HPDE6-E6E7 (cell line): ENCODE data around the gene SFSWAP.
"Not testable (repeated sequence)": the region's sequence is repeated elsewhere in the genome, so short reads cannot be mapped to it uniquely, and the experiment has no call there.

ENCODE experiments used
- DNase-seq: peaks from one replicate; pipeline ENCODE4 v3.0.0; 2011; ENCODE audit warnings: missing footprints; ENCODE audit errors: extremely low spot score

The SFSWAP gene

DNA sequence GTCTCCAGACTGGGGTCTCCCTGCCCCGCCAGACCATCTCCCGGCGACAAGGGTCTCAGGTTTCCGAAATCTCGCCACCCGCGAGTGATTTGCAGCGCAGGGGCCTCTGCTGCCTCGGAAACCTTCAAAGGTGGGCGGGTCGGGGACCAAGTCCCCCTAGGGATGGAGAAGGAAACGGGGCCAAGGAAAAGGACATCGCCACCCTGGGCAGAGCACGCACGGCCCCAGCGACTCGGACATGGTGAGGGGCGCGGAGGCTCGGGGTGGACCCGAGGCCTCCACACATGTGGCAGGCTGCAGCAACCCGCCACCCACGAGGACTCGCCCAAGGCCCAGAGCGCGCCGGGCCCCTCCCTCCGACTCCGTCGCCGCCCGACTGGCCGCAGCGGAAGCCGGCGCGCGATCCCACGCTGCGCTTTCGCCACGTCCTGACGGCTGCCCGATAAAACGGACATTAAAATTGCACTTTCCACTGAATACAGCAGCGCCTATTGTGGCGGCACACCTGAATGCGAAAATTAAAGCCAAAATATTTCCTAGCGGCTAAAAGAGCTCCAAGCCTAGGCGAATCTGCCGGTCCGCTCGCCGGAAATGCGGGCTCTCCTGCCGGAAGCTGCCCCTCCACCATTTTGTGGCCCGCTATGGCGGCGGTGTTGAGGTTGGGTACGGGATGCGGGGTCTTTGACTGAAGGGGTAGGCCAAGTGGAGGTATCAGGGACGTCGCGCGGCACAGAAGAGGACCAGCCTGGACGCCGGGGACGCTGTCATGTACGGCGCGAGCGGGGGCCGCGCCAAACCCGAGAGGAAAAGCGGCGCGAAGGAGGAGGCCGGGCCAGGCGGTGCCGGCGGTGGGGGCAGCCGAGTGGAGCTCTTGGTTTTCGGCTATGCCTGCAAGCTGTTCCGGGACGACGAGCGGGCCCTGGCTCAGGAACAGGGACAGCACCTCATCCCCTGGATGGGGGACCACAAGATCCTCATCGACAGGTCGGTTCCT is at the start of gene SFSWAP:
Gene SFSWAP, plus strand, starts transcription at position 627 of the 994 bp plus-strand sequence. Its CDS starts 140 bp downstream, at position 767.
- DNase-seq = peak; percentile 65

DNA sequence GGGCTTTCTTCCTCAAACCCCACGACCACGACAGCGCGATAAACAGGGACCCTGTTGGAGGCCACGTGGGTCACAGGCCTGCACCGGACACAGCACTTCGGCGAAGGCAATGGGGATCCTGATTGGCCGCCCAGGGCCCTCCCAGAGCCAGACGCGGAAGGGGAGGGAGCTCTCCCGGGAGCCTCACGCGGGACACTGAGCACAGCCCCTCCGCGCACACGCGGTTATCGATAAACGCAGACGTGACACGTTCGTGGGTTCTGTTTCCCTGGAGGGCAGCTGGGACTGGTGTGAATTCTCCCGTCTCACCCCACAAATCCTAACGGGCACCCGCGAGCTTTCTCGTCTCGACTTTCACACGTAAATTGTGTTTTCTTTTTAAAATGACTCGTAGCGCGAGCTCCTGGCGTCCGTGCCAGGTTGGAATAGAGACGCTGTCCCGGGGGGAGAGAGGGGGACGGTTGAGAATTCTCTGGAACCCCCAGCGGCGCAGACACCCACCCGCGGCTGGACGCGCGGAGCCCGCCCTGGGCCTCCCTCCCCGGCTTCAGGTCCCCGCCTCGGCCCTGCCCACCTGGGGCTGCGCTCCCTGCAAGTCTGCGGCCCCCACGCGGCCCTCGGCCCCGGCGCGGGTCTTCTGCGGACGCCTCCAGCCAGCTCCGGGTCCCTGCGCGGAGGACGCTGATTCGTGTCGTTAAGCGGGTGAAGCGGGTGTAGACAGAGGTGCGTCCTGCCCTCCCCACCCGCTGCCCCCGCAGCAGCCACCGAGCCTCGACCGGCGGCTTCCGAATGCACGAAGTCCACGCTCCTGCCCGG is 49.5 kb upstream of the SFSWAP start:
- not testable (repeated sequence) for DNase-seq

DNA sequence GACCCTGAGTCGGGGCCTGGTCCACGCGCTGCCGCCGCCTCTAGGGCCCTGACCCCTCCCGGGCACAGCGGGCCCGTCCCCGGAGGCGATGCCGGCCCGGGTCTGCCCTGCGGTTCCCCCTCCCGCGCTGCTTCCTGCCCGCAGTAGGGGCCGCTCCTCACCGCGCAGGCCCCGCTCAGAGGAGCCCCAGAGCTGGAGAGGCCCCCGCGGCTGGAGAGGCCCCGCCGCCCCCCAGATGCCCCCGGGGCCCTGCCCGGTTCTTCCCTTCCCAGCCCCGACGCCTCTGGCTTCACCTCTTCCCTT is 49.0 kb upstream of the SFSWAP start:
- not testable (repeated sequence) for DNase-seq

DNA sequence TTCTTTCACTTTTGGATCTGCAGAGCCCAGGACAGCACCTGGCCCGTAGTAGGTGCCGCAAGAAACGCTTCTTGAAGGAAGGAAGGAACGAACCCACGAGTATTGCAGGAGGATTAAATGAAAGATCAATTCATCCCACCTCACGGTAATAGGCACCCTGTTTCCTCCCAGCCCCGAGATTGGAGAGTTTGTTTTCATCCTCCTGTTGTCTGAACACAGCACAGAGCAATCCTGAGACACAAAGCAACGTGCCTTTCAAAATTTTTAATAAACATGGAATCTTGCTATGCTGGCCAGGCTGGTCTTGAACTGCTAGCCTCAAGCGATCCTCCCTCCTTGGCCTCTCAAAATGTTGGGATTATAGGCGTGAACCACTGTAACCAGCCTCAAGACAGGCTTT is 48.5 kb upstream of the SFSWAP start:
- not testable (repeated sequence) for DNase-seq

DNA sequence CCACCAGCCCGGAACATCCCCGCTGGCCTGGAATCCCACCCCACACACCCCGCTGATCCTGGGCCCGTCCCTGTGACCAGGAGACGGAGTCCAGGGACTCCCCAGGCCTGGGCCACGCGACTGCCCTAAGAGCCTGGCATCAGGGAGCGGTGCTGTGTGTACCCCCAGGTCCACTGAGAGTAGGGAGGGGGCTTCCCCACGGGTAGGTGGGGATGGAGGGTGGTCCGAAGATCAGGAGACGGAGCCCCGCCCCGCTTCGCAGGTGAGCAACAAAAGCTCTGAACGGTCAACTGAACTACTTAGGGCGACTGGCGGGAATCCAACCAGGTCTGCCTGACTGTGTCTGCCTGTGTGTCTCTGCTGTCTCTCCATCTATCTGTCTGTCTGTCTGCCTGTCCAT is 45.2 kb upstream of the SFSWAP start:
- not testable (repeated sequence) for DNase-seq

DNA sequence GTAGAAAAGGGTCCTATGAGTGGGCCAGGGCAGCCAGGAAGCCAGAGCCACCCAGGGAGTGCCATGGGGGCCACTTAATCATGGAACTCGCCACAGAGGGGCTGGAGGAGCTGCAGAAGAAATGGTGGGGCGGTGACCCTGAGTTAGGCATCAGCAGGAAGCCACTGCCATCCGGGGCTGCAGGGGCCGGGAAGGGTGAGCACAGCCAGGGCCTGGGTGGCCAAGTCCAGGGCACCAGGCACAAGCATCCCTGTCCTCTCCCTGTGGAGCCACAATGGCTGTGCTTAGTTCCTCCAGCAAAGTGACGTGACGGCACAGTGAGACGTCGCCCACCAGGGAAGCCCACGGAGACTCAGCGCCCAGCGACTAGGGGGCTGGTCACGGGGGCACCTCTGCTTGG is 44.4 kb upstream of the SFSWAP start:
- DNase-seq = not testable (repeated sequence)

DNA sequence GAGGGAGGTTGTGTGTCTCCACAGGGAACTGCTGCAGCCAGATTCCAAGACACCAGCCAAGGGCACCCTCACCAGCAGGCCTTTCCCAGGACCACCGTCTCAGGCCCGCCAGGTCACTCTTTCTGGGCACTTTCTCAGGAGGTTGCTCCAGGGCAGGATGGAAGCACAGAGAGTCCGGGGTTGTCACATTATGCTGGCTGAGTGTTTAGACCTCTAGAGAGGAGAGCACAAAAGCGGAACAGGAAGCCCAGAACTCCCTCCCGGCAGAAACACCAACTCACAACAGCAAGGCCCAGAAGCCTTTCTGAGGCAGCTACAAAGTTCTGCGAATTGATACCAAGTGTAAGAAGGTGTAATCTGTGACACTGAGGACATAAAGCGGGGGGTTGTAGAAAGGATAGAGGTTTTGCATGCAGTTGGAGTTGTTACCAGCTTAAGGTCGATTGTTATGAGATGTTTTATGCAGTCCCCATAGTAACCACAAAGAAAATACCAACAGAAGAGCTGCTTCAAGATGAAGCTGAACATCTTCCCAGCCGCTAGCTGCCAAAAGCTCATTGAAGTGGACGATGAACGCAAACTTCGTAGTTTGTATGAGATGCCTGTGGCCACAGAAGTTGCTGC is 43.8 kb upstream of the SFSWAP start:
- not testable (repeated sequence) for DNase-seq

DNA sequence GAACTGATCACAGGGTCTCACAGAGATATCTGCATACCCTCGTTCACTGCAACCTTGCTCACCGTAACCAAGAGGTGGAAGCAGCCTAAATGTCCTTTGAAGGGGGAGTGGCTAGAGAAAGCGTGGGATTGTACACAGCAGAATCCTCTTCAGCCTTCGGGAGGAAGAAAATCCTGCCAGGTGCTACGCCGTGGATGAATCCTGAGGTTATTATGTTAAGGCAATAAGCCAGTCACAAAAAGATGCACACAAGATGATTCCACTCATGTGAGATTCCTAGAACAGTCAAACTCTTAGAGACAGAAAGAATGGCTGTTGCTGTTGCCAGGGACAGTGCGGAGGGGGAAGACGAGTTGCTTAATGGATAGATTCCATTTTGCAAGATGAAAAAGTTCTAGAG is 39.6 kb upstream of the SFSWAP start:
- DNase-seq = no peak

DNA sequence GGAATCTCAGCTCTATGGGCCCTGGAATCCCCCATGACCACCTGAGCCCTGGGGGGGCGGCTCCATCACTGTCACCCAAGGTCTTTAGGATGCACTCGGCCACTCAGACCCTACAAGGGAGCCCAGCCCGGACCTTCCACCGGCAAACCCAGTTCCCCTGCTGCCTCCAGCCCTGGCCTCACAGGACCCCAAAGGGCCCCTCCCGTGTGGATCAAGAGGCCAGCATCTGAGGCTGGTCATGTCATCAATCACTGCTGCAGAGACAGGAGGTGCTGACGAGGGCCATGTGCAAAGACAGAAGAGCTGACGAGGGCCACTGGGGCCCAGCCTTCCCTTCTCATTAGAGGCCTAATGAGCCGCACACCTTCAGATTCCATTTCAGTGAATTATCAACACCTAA is 39.0 kb upstream of the SFSWAP start:
- no peak for DNase-seq

DNA sequence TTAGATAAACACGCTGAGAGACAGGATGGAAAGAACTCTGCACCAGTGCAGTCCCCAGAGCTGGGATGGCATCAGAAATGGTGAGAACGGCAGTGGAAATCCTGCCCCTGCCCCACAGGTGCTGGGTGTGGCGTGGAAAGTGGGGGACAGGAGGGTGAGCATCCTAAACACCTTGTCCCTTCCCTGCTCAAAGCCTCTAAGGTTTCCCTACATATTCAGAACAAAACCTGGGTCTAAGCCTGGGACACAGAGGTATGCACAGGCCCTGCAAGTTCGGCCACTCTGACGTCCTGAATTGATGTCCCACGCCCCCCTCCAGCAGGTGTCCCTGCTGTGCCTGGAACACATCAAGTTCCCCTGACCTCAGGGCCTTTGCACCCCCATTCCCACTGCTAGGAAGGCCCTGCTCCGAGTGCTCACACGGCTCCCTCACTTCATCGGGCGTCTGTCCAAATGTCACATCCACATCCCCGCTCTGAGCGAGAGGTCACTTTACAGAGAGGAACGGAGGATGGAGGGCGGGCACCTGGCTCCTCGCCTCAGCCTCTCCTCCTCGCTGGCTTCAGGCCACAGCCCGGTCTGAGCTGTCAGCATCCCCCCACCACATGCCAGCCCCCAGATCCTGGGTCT is 38.5 kb upstream of the SFSWAP start:
- no peak for DNase-seq

DNA sequence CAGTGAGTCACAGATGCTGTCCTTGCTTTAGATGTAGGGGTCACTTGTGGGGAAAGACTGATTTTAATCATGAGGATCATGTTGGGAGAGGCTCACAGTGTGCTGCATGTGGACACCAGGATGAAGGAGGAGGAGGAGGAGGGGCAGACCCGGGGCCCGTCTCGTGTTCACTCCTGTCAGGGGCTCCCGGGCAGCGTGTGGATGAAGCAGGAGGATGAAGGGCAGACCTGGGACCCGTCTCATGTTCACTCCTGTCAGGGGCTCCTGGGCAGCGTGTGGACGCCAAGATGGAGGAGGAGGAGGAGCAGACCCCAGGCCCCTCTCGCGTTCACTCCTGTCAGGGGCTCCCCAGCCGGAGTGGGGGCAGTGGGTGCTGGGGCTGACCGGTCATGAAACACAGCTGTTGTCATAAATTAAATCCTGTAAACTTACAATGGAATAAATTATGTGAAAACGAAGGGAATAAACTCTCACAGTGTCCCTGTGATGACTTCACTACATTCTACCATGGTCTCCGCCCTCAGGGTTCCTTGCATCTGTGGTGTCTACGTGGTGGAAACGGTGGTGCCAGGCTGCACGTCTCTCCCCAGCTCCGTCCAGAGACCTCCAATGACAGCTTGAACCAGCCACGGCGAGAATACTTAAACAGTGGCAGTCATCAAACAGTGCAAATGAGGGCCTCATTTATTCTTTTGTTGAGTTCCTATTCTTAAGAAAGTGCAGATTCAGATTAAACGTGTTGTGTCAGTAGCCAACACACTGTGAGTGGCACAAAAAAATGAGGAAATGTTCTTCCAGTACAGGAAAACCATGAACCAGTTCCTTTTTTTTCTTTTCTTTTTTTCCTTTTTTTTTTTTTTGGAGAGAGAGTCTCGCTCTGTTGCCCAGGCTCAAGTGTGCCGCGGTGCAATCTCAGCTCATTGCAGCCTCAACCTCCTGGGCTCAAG is 37.7 kb upstream of the SFSWAP start:
- DNase-seq = no peak

DNA sequence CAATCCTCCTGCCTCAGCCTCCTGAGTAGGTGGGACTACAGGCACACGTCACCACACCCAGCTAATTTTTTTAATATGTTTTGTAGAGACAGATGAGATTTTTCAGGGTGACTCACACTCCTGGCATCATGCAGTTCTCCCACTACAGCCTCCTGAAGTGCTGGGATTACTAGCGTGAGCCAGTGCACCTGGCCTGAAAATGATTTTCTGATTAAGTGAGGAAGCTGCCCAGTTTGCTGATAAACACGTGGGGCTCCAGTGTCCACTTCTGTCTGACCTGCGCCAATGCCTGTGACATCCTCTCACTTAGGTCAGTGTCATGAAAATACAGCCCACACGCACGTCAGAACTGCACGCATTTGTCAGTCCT is 37.0 kb upstream of the SFSWAP start:
- DNase-seq = no peak

DNA sequence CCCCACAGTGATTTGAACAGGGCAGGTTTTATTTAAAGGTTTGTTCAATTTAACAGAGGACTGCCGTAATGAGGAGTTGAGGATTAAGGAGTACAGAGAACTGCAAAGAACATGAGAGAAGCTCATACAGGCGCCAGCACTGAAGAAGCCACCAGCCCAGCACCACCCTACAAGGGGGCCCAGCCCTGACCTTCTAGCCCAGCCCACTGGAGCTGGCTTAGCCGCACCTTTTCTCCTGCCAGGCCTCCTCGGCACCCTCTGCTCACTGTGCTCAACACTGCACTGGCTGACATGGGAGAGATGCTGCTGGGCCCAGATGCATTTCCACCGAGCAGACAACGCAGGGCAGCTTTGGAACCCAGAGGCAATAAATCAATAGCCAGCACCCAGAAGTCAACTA is 36.5 kb upstream of the SFSWAP start:
- DNase-seq = no peak

DNA sequence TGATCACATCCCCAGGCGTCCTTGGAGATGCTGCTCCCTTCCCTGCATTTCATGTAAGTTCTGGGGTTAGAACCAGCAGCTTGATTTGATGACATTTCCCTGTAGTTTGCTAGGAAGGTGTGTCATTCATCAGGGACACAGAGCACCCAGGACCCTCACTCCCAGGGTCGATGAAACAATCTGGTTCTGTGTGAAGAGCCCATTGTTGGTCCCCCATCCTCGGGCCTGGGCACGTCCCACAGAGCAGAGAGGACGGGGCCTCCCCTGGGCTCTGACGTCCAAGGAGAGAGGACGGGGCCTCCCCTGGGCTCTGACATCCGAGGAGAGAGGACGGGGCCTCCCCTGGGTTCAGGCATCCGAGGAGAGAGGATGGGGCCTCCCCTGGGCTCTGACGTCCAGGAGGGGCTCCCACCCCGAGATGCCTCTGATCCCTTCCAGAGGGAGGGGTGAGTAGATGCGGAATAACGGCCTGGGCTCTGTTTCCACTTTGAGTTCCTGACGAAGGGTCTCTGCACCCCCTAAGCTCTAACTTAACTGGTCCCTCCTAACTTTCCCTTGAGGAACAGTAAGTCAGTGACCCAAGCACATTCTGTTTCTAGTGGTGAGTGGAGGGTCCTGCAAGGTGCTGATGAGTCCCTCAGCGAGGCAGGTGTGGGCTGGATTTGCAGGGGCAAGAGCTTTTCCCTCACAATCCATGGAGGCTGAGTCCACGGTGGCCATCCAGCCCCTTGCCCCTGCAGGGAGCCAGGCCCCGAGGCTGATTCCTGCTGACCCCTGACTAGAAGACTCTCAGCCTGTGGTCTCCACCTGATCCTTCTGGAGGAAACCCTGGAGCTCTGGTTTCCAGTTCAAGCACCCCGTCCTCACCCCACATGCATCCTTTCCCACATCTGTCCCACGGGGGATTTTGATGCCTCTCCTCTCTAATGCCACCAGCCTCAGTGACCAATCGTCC is 35.5 kb upstream of the SFSWAP start:
- no peak for DNase-seq

DNA sequence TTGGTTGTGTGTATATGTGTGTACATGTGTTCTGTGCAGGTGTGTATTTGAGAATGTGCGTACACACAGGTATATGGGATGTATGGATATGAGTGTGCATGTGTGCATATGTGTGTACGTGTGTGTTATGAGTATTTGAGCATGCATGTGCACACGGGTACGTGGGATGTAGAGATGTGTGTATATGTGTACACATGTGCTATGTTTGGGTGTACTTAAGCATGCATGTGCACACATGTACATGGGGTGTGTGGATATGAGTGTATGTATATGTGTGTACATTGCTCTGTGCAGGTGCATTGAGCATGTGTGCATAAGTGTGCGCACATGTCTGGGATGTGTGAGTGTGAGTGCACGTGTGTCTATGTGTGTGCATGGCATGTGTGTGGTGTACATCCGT is 34.3 kb upstream of the SFSWAP start:
- DNase-seq = no peak

DNA sequence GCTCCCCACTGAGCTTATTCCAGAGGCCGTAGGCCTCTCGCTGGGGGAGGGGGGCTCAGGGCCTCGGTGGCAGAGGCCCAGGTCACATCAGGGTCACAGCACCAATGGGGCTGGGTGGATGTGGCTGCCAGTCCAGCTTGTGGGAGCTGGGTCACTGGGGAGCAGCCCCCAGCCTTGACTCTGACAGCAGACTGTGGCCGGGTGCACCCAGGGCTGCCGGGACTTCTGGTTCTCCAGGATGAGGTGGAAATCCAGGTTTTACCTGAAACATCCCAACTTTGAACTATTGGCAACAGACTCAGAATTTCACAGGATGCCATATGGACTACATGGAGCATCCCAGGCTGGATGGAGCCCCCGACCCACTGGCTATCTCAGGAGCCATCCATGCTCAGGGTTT is 33.8 kb upstream of the SFSWAP start:
- not testable (repeated sequence) for DNase-seq

DNA sequence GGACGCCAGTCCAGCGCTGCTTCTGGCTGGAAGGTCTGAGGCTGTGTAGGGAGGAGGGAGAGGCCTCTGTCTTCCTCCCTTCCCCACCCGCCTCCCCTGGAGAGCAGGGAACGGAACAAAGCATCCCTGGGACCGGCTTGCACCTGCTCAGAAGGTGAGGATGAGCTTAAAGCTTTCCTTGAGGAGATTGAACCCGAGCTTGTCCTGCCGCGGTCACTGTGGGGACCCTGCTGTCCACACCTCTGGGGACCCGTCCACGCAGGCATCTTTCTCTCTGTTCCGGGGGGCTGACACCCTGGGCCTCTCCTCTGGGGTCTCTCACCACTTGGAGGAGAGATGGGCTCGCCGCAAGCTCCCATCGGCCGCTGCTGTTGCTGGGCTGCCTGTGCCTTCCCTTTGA is 33.2 kb upstream of the SFSWAP start:
- DNase-seq = no peak

DNA sequence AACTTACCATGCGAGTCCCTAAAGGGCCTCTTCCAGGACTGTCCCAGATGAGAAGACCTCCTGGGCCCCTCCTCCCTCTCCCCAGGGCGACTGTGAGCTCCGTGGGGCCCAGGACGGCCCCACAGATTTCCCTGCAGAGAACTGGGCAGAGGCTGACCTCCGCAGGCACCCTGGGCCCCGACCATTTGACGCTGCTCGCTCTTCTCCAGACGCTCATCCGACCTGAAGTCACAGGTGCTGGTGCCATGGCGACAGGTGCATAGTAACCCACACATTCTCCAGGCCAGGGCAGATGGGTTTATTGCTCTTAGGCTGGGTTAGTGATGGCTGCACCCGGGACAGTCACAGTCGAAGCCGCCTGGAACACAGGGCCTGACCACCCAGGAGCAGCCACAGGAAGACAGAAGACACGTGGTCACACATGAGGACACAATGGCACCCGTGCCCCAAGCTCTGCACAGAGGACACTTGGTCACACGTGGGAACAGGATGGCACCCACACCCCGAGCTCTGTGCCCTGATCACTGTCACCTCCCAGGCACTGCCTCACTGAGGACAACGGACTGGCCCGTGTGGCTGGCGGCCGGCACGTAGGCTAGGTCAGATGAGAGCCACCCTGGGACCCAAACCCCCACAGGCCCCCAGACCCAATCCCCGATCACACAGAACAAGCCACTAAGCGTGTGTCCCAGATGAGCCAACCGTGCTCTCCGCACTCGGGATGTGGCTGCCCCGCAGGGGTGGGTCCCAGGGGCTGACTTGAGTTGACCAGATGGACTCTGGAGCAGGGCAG is 32.3 kb upstream of the SFSWAP start:
- DNase-seq = not testable (repeated sequence)

DNA sequence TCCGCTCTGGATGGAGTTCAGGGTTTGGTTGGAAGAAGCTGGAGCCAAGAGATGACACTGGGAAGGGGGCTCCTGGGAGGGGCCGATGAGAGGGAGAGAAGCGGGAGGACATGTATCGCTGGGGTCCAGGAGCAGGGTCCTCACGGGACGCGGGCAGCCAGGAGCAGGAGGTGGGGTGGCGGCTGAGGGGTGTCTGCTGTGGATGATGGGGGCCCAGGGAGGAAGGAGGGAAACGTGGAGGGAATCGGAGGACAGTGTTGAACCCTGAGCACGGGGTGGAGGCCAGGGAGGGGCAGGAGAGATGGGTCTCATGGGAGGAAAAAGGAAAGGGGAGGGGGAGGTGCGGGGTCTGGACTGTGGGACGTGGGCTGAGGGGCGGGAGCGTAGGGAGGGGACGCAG is 31.7 kb upstream of the SFSWAP start:
- DNase-seq = not testable (repeated sequence)
